ENCODE measurements around the gene ACADS. TPM values are rescaled to one million over a fixed set of nuclear protein-coding genes. Genes with fewer than 3 reads are reported as not detected.
"Not testable (repeated sequence)": the region's sequence is repeated elsewhere in the genome, so short reads cannot be mapped to it uniquely, and the experiment has no call there.

The ACADS gene
- total RNA-seq, 4 donors from 2014 or later: 30.5 to 55.1 (median 40.3) TPM

- WGBS, 2 donors (ENCODE audit: low coverage in 1 of 2): 83 to 85% methylated on average over 1 to 2 of the region's 2 CpGs
- Histone ChIP-seq H3K27ac (no peak overlapping the region), H3K4me1 (peaks cover 0 to 24% (median 6%) of the 10 kb centered on the region in 3 donors), H3K27me3 (no peaks in the 10 kb centered on the region), H3K36me3 (peaks cover 0 to 68% of the 10 kb centered on the region in 2 donors), H3K4me3 (no peak overlapping the region), H3K9me3 (no peaks in the 10 kb centered on the region)
- no peak for ATAC-seq
- no peak for TF ChIP-seq EP300 (IDR thresholded peaks at IDR 0.05)
- TF ChIP-seq, protein P1, sequence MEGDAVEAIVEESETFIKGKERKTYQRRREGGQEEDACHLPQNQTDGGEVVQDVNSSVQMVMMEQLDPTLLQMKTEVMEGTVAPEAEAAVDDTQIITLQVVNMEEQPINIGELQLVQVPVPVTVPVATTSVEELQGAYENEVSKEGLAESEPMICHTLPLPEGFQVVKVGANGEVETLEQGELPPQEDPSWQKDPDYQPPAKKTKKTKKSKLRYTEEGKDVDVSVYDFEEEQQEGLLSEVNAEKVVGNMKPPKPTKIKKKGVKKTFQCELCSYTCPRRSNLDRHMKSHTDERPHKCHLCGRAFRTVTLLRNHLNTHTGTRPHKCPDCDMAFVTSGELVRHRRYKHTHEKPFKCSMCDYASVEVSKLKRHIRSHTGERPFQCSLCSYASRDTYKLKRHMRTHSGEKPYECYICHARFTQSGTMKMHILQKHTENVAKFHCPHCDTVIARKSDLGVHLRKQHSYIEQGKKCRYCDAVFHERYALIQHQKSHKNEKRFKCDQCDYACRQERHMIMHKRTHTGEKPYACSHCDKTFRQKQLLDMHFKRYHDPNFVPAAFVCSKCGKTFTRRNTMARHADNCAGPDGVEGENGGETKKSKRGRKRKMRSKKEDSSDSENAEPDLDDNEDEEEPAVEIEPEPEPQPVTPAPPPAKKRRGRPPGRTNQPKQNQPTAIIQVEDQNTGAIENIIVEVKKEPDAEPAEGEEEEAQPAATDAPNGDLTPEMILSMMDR (IDR thresholded peaks at IDR 0.05): no peak
Measured at GRCh38 chr12:120722784-120723183, 2.8 kb upstream of the ACADS start.

DNA sequence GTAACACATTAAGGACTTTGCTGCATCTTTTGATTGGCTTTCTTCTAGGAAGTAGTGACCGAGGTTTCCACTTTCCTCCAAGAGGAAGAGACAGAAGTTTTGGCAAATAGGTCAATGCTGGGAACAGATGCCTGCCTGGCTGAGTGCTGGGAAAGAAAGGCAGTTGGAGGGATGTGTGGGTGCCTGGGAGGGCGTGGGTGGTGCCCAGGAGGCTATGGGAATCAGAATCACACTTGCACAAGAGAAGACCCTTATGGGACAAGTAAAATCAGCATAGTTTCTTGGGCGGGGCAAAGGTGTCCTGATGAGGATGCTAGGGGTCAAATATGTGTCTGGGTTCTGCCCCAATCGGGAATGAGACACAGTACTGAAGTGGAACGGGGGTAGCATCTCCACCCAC is 906 bp upstream of the ACADS start:
- ATAC-seq: no peak
- Histone ChIP-seq H3K4me3 (no peak overlapping the region), H3K27ac (peak overlapping the region in 3 of 4 donors; percentile 86 to 89 (median 88)), H3K36me3 (peaks cover 0 to 68% of the 10 kb centered on the region in 2 donors), H3K27me3 (no peaks in the 10 kb centered on the region), H3K4me1 (peaks cover 0 to 24% (median 6%) of the 10 kb centered on the region in 3 donors), H3K9me3 (no peaks in the 10 kb centered on the region)
- TF ChIP-seq, protein P1 (IDR thresholded peaks at IDR 0.05): no peak
- WGBS, 2 donors (ENCODE audit: low coverage in 1 of 2): 59 to 62% methylated on average over 5 of the region's 5 CpGs

- no peaks in the 10 kb centered on the region for H3K27me3 ChIP-seq
- peaks cover 0 to 68% of the 10 kb centered on the region in 2 donors for H3K36me3 ChIP-seq
- no peaks in the 10 kb centered on the region for H3K9me3 ChIP-seq
- WGBS, 2 donors (ENCODE audit: low coverage in 1 of 2): 5 to 16% methylated on average over 10 to 13 of the region's 14 CpGs
- H3K4me1 ChIP-seq: peaks cover 0 to 24% (median 6%) of the 10 kb centered on the region in 3 donors
- ATAC-seq: no peak
- TF ChIP-seq POLR2A (IDR thresholded peaks at IDR 0.05) (no peak), POLR2AphosphoS5 (IDR thresholded peaks at IDR 0.05) (no peak), EP300 (IDR thresholded peaks at IDR 0.05) (no peak)
- TF ChIP-seq, protein P1 (IDR thresholded peaks at IDR 0.05): no peak
- H3K4me3 ChIP-seq: peak overlapping the region; percentile 41 to 86
- peak overlapping the region in 3 of 4 donors; percentile 86 to 89 (median 88) for H3K27ac ChIP-seq
Measured at GRCh38 chr12:120725151-120725658, 421 bp upstream of the ACADS start.

GRCh38 chr12:120726510-120726793 is 826 bp downstream of the ACADS start:
- ATAC-seq: no peak
- WGBS, 2 donors (ENCODE audit: low coverage in 1 of 2): 76 to 91% methylated on average over 7 to 9 of the region's 9 CpGs
- Histone ChIP-seq H3K36me3 (peaks cover 0 to 67% of the 10 kb centered on the region in 2 donors), H3K4me1 (peaks cover 0 to 24% (median 6%) of the 10 kb centered on the region in 3 donors), H3K27me3 (no peaks in the 10 kb centered on the region), H3K9me3 (no peaks in the 10 kb centered on the region), H3K4me3 (peak overlapping the region in 1 of 2 donors; percentile 86), H3K27ac (peak overlapping the region in 3 of 4 donors; percentile 86 to 89 (median 88))
- TF ChIP-seq POLR2AphosphoS5 (IDR thresholded peaks at IDR 0.05): no peak
- TF ChIP-seq POLR2A (IDR thresholded peaks at IDR 0.05): no peak
- TF ChIP-seq EP300 (IDR thresholded peaks at IDR 0.05): no peak
- TF ChIP-seq, protein P1 (IDR thresholded peaks at IDR 0.05): no peak

DNA sequence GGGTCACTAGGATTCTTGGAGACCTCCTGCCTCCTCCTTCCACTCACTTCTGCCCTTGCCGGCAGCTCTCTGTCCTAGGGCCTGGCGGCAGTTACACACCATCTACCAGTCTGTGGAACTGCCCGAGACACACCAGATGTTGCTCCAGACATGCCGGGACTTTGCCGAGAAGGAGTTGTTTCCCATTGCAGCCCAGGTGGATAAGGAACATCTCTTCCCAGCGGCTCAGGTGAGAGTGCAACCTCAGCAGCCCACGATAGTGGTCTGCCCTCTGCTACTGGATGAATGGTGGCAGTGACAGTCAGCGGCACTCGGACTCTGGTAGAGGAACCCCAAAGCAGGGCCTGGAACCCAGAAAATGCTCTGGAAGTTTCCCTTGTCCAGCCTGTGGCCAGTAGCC is 1.3 kb downstream of the ACADS start:
- H3K4me3 ChIP-seq: no peak overlapping the region
- H3K9me3 ChIP-seq: no peaks in the 10 kb centered on the region
- no peaks in the 10 kb centered on the region for H3K27me3 ChIP-seq
- H3K36me3 ChIP-seq: peaks cover 0 to 62% of the 10 kb centered on the region in 2 donors
- H3K27ac ChIP-seq: peak overlapping the region in 3 of 4 donors; percentile 86 to 89 (median 88)
- H3K4me1 ChIP-seq: peaks cover 0 to 24% (median 6%) of the 10 kb centered on the region in 3 donors
- no peak for ATAC-seq
- TF ChIP-seq EP300 (IDR thresholded peaks at IDR 0.05): no peak
- 90% methylated on average over 5 of the region's 9 CpGs; no CpG with 5 or more reads in 1 of the 2 donors for WGBS, 2 donors (ENCODE audit: low coverage in 1 of 2)

DNA sequence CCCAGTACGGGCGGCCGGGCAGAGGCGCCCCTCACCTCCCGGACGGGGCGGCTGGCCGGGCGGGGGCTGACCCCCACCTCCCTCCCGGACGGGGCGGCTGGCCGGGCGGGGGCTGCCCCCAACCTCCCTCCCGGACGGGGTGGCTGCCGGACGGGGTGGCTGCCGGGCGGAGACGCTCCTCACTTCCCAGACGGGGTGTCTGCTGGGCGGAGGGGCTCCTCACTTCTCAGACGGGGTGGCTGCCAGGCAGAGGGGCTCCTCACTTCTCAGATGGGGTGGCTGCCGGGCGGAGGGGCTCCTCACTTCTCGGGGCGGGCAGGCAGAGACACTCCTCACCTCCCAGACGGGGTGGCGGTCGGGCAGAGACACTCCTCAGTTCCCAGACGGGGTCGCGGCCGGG is 6.6 kb downstream of the ACADS start:
- not testable (repeated sequence) for H3K4me1 ChIP-seq, H3K27me3 ChIP-seq, H3K9me3 ChIP-seq, H3K4me3 ChIP-seq, H3K27ac ChIP-seq, ATAC-seq
- H3K36me3 ChIP-seq: peaks cover 0 to 58% of the 10 kb centered on the region in 2 donors
- no CpG with 5 or more reads among the region's 35 CpGs for WGBS, 2 donors (ENCODE audit: low coverage in 1 of 2)
